ENCODE results near the gene HOXD13. TPM values are rescaled to one million over a fixed set of nuclear protein-coding genes. Genes with fewer than 3 reads are reported as not detected.

Gene HOXD13
- total and polyA plus RNA-seq, 11 donors = not detected

- Histone ChIP-seq H3K36me3 (no peaks in the 10 kb centered on the region), H3K27ac (peak overlapping the region in 1 of 12 donors; percentile 46), H3K4me1 (peaks cover 0 to 29% (median 14%) of the 10 kb centered on the region in 12 donors), H3K4me3 (peak overlapping the region; percentile 17 to 55 (median 44)), H3K27me3 (peaks cover 84 to 100% (median 99%) of the 10 kb centered on the region in 9 donors), H3K9me3 (no peaks in the 10 kb centered on the region)
- intact Hi-C loops (cut with DNase I) = loop anchor here in 3 of 10 donors (10.0 kb wide), 1 partner anchor 693 kb away; no protein-coding TSS in a partner anchor
- no peak for DNase-seq
- ATAC-seq = no peak
- TF ChIP-seq POLR2A (IDR thresholded peaks at IDR 0.05) = no peak
- no peak for TF ChIP-seq CTCF (IDR thresholded peaks at IDR 0.05)
- WGBS, 4 donors = 2 to 4% (median 3%) methylated on average over 27 to 47 of the region's 47 CpGs
These were observed 29.6 kb downstream of the HOXD13 start for GRCh38 chr2:176122052-176122682.

GRCh38 chr2:176122683-176123410, 30.3 kb downstream of the HOXD13 start, which contains the start of gene HOXD9:
Gene HOXD9 (plus strand): TSS chr2:176122719. CDS start chr2:176122769, 50 bp downstream.
- peak within 1 kb of the TSS; percentile 17 to 55 (median 44) for H3K4me3 ChIP-seq
- ATAC-seq (no peak), DNase-seq (no peak)
- H3K36me3 ChIP-seq = no peaks in the 10 kb centered on the region
- intact Hi-C loops (cut with DNase I) = loop anchor here in 3 of 10 donors (10.0 kb wide), 1 partner anchor 692 kb away; no protein-coding TSS in a partner anchor
- no peaks in the 10 kb centered on the region for H3K9me3 ChIP-seq
- TF ChIP-seq CTCF (IDR thresholded peaks at IDR 0.05) = no peak
- no peak for TF ChIP-seq POLR2A (IDR thresholded peaks at IDR 0.05)
- H3K27ac ChIP-seq = peak within 1 kb of the TSS in 1 of 12 donors; percentile 46
- H3K27me3 ChIP-seq = peaks cover 77 to 100% (median 98%) of the 10 kb centered on the region in 9 donors
- peaks cover 0 to 31% (median 15%) of the 10 kb centered on the region in 12 donors for H3K4me1 ChIP-seq
- WGBS, 4 donors = 1 to 2% (median 2%) methylated on average over 34 to 84 of the region's 84 CpGs

GRCh38 chr2:176123411-176124109, 31.0 kb downstream of the HOXD13 start:
- H3K4me3 ChIP-seq = peak overlapping the region; percentile 17 to 55 (median 44)
- no peaks in the 10 kb centered on the region for H3K9me3 ChIP-seq
- peaks cover 76 to 100% (median 98%) of the 10 kb centered on the region in 9 donors for H3K27me3 ChIP-seq
- no peak overlapping the region for H3K27ac ChIP-seq
- ATAC-seq (no peak), DNase-seq (no peak)
- 3 to 14% (median 8%) methylated on average over 30 to 40 of the region's 40 CpGs for WGBS, 4 donors
- peaks cover 0 to 31% (median 17%) of the 10 kb centered on the region in 12 donors for H3K4me1 ChIP-seq
- intact Hi-C loops (cut with DNase I) = loop anchor here in 3 of 10 donors (10.0 kb wide), 1 partner anchor 691 kb away; no protein-coding TSS in a partner anchor
- no peaks in the 10 kb centered on the region for H3K36me3 ChIP-seq
- TF ChIP-seq POLR2A (IDR thresholded peaks at IDR 0.05) (no peak), CTCF (IDR thresholded peaks at IDR 0.05) (no peak)
